GM18870 (cell line): ENCODE measurements around the gene ST6GALNAC5.
"Not testable (repeated sequence)": the region's sequence is repeated elsewhere in the genome, so short reads cannot be mapped to it uniquely, and the experiment has no call there.

ENCODE experiments used
- ATAC-seq: cut with Tn5 transposase; IDR thresholded peaks from one replicate; pipeline ENCODE4 v1.9.1; 2021; ENCODE audit warnings: moderate library complexity; ENCODE audit not compliant: unreplicated experiment

Gene ST6GALNAC5

GRCh38 chr1:76933847-76934815 is 66.9 kb downstream of the ST6GALNAC5 start:
- peak; percentile 39 for ATAC-seq

DNA sequence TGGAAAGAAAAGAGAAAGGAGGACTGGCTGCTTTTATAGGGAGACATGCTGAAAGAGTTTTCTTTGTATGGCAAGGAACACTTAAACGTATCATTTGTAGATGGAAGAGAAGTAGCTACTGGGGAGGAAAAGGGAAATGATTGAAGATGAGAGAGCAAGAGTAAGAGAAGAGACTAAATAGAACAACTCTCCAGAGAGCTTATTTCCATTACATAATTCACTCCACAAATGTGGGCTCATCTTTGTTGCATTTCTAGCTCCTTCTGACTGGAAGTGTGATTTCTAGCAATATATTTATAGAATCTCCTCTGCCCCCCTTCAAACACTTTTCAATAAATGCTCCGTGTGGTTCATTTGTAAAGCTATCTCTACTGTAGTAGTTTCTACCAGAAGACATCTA is 71.0 kb downstream of the ST6GALNAC5 start:
- ATAC-seq, result no peak

DNA sequence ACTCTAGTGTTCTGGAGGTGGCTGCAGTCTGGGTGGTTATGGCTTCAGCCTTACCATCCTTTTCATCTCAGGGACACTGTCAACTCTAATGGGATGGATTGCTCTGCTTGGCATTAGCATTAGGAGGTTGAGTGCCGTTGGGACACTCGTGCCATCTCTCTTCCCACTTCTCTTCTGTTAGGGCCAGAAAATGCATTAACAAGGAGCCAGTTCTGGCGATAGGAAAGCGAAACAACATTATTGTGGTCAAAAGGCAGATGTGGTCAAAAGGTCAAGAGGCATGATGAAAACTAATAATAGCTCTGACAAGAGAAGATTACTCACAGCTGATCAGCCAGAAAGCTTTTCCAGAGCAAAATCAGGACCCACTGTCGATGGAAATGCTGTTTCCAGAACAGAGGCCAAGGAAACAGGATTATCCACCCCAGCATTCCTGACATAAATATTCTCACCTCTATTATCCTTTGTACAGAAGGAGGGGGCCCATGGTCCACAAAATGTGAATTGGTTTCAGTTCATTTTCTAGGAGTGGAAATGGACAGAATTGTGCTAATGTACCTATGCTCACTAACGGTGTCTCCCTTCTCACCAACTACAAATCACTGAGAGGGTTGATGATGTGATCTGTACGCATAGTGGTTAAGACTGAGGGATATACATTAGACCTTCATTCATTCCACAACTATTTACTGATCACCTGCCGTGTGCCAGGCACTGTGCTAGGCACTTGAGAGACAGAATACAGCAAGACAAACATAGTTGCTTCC is 72.0 kb downstream of the ST6GALNAC5 start:
- ATAC-seq, result peak; percentile 70

DNA sequence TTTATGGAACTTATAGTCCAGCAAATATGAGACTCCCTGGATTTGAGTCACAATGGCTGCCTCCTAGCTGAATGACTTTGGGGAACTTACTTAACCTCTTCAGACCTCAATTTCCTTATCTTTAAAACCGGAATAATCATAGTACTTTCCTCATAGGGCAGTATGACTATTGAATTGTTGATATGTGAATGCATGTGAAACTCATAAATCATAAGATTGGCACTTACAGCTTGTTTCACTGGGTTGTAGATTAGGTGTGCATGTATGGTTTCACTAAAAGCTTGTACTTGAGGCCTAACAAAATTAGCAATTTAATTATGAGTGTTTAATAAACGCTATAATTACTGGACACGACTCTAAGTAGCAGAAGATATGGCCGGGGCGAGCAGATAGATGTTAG is 72.5 kb downstream of the ST6GALNAC5 start:
- ATAC-seq, result no peak

DNA sequence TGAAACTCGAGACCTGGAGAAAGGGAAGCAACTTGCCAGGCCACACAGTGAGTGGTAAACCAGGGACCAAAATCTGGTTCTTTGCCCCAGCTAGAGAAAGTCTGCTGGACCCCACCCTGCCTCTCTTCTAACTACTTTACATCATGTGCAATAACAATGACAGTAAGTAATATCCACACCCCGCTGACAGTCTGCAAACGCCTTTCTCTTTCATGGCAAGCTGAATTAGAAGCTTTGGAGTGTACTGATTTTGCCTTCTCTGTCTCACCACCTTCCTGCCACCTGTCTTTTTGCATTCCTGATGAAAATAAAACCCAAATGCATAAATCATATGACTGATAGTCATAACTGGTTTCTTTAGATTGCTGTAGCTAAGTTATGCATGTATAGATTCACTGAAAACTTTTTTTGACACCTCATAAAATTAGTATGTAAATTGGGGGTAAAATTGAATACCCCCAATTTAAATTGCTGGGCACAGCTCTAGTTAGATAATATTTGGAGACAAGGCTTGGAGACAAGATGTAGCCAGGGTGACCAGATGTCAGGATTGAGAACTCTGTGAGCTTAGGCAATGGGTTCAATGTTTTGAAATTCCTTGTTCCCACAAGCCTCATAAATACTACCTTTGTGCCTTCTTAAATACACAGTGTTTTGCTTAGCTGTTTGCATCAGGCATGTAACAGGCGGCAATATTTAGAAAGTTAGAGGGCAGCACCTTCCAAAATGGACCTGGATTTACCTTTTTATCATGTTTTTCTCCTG is 73.5 kb downstream of the ST6GALNAC5 start:
- no peak for ATAC-seq

GRCh38 chr1:76942549-76942948 is 75.3 kb downstream of the ST6GALNAC5 start:
- ATAC-seq, result no peak

DNA sequence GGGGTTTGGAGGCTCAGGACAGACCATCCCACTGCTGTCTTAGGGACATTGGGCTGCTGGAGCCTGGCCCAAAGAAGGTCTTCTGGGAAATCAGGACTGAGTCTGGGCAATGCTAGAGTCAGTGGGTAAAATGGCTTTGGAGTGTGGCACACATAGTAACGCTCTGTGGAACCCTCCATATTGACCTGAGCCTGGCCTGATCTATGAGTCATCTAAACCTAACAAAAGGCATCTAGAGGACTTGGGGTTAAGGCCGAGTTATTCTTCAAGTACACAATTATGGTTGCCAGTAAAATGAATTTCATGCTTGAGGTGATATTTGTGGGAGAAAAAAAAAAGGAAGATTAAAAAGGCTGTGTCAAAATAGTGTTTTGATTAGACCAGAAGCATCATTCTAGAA is 77.7 kb downstream of the ST6GALNAC5 start:
- ATAC-seq, result no peak

DNA sequence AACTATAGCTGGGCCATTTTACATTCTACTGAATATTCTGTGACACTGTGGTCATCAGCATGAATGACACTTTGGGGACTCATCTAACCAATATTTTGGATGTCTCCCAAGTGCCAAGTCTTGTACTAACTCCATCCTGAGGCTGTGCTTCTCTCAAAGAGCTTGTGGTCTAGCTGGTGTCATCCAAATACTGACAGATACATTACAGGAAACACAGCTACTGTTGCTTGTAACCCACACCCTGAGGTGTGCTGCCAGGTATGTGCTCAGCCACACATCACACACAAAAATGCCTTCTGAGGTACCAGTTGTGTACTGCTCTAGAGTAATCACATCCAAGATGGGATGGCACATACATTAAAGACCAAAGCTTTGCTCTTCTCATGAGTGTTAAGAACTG is 81.6 kb downstream of the ST6GALNAC5 start:
- no peak for ATAC-seq

- ATAC-seq, result no peak
These were observed 82.2 kb downstream of the ST6GALNAC5 start for GRCh38 chr1:76949503-76949902.

- ATAC-seq, result no peak
These were observed 83.0 kb downstream of the ST6GALNAC5 start for GRCh38 chr1:76950306-76950705.

DNA sequence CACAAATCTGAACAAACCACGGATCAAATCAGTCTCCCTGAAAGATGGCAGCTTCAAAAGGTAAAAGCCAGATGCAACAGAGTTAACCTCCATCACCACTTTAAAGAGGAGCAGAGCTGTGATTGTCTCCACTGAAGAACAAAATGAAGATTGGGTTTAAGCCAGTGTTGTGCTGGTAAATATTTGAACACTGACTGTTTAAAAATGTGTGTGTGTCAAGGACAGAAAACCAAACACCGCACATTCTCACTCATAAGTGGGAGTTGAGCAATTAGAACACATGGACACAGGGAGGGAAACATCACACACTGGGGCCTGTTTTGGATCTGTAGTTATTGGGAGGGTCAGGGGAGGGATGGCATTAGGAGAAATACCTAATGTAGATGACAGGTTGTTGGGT is 83.9 kb downstream of the ST6GALNAC5 start:
- ATAC-seq, result no peak

- no peak for ATAC-seq
These were observed 88.4 kb downstream of the ST6GALNAC5 start for GRCh38 chr1:76955652-76956051.

- ATAC-seq, result no peak
These were observed 90.7 kb downstream of the ST6GALNAC5 start for GRCh38 chr1:76957961-76958360.

GRCh38 chr1:76958828-76959227 is 91.5 kb downstream of the ST6GALNAC5 start:
- no peak for ATAC-seq

DNA sequence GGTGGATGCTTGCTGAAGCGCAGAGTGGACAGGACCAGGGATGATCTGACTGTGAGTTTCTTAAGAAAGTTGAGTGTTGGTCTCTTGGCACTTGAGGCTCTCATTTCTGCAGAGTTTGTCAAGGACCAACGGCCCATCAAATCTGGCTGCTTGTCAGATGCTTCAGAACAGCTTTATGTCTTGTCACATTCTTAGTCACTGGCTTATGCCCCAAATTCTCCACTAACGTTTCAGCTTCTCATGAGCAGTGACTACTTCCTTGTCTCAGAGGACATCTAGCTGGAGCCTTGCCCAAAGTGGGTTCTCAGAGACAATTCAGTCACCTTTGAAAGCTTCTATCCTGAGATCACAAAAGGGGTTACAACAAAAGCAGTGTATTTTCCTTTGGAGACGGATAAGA is 92.3 kb downstream of the ST6GALNAC5 start:
- ATAC-seq, result no peak

GRCh38 chr1:76961181-76961819 is 94.0 kb downstream of the ST6GALNAC5 start:
- ATAC-seq, result no peak

- ATAC-seq, result no peak
These were observed 94.5 kb downstream of the ST6GALNAC5 start for GRCh38 chr1:76961820-76962207.

- ATAC-seq, result not testable (repeated sequence)
These were observed 114.0 kb downstream of the ST6GALNAC5 start for GRCh38 chr1:76981267-76981666.

DNA sequence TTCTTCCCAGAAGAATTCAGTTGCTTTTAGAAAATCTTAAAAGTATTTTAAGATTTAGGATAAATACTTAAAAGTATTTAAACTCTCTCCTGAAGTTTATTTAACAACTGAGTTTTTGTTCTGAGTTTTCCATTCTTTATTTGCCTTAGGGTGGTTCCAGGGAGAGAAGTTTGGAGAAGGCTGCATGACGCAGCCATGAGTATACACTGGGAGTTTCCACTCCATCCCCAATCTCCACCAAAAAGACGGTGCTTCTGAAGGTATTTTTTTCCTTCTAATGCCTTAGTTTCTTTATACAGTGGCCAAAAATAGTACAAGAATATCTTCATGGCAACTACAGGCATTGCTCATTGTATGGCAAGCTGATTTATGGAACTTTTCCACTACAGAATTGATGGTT is 122.7 kb downstream of the ST6GALNAC5 start:
- ATAC-seq, result no peak

- ATAC-seq, result no peak
These were observed 125.8 kb downstream of the ST6GALNAC5 start for GRCh38 chr1:76993036-76993435.
